CD14-positive monocyte (primary cell): ENCODE data around the gene ALDH4A1. TPM values are rescaled to one million over a fixed set of nuclear protein-coding genes. Genes with fewer than 3 reads are reported as not detected.

Experiments
- DNase-seq, 3 donors: peaks; one replicate each; pipeline ENCODE4 v3.0.0-alpha.2; 2011 to 2022
- H2AFZ ChIP-seq: 2 replicates; pipeline ENCODE4 v1.6.0; 2012; ENCODE audit warnings: mild to moderate bottlenecking, low read depth, low read length, inconsistent platforms; ENCODE audit not compliant: insufficient read depth, poor library complexity, severe bottlenecking
- H3K27ac ChIP-seq, 2 donors: 1 replicate in 1 of 2; 2 replicates in 1 of 2; pipeline ENCODE4 v1.5.1; 2012 to 2013; ENCODE audit warnings: low read length in 2 of 2, control low read depth in 1 of 2, inconsistent platforms in 1 of 2, low read depth in 1 of 2, mild to moderate bottlenecking in 1 of 2
- H3K27me3 ChIP-seq, 2 donors: one replicate each; pipeline versions ENCODE4 v1.6.0 to v1.6.1; 2011 to 2013; ENCODE audit warnings: low read length in 2 of 2; ENCODE audit not compliant: control insufficient read depth in 2 of 2, insufficient read depth in 2 of 2
- H3K36me3 ChIP-seq, 2 donors: replicated peaks in 1 of 2; 1 replicate in 1 of 2; 2 replicates in 1 of 2; pipeline versions ENCODE4 v1.5.1 to v1.6.1; 2012 to 2013; ENCODE audit warnings: low read length in 2 of 2, control low read depth in 1 of 2, inconsistent platforms in 1 of 2, mild to moderate bottlenecking in 1 of 2; ENCODE audit not compliant: insufficient read depth in 2 of 2, control insufficient read depth in 1 of 2
- H3K4me1 ChIP-seq, 2 donors: 1 replicate in 1 of 2; 2 replicates in 1 of 2; pipeline versions ENCODE4 v1.5.1 to v1.6.1; 2012 to 2013; ENCODE audit warnings: low read length in 2 of 2, control low read depth in 1 of 2, inconsistent platforms in 1 of 2, mild to moderate bottlenecking in 1 of 2, moderate library complexity in 1 of 2; ENCODE audit not compliant: insufficient read depth in 2 of 2, control insufficient read depth in 1 of 2
- H3K4me2 ChIP-seq: replicated peaks from 2 replicates; pipeline ENCODE3; 2012; ENCODE audit warnings: low read length, moderate library complexity, mild to moderate bottlenecking; ENCODE audit not compliant: poor library complexity, severe bottlenecking; ENCODE audit errors: extremely low read depth
- H3K4me3 ChIP-seq, 3 experiments: fragments of 200-600 bp in 1 of 3; sonication (generic) in 1 of 3; replicated peaks in 1 of 3; 1 replicate in 2 of 3; 2 replicates in 1 of 3; pipeline ENCODE4 v1.5.1; 2011 to 2013; ENCODE audit warnings: low read length in 3 of 3, mild to moderate bottlenecking in 3 of 3, control low read depth in 2 of 3, low read depth in 2 of 3, inconsistent platforms in 1 of 3, moderate library complexity in 1 of 3
- H3K79me2 ChIP-seq: 2 replicates; pipeline ENCODE4 v1.6.0; 2012; ENCODE audit warnings: mild to moderate bottlenecking, control low read depth, inconsistent platforms, low read length, moderate library complexity; ENCODE audit not compliant: insufficient read depth
- H3K9ac ChIP-seq: 2 replicates; pipeline ENCODE4 v1.6.0; 2017; ENCODE audit warnings: low read length, mild to moderate bottlenecking; ENCODE audit not compliant: insufficient read depth, poor library complexity, severe bottlenecking
- H3K9me3 ChIP-seq, 2 donors: replicated peaks in 1 of 2; 1 replicate in 1 of 2; 2 replicates in 1 of 2; pipeline versions ENCODE4 v1.5.1 to v1.6.1; 2012 to 2013; ENCODE audit warnings: low read length in 2 of 2, control low read depth in 1 of 2; ENCODE audit not compliant: control insufficient read depth in 1 of 2, insufficient read depth in 1 of 2
- H4K20me1 ChIP-seq: 2 replicates; pipeline ENCODE4 v1.6.0; 2012; ENCODE audit warnings: mild to moderate bottlenecking, low read length, control low read depth, moderate library complexity; ENCODE audit not compliant: insufficient read depth
- H3K27ac Mint-ChIP-seq, 7 donors: one replicate each; pipeline ENCODE4 v1.8.0; 2020; ENCODE audit warnings: mild to moderate bottlenecking in 7 of 7, mixed read lengths in 7 of 7, moderate library complexity in 6 of 7, inconsistent platforms in 2 of 7
- H3K27me3 Mint-ChIP-seq, 3 donors: one replicate each; pipeline ENCODE4 v1.8.0; 2021 to 2022; ENCODE audit warnings: low read depth in 3 of 3, mild to moderate bottlenecking in 3 of 3, mixed read lengths in 3 of 3, moderate library complexity in 3 of 3, inconsistent platforms in 1 of 3
- H3K36me3 Mint-ChIP-seq, 2 donors: one replicate each; pipeline ENCODE4 v1.8.0; 2020; ENCODE audit warnings: mixed read lengths in 2 of 2, inconsistent platforms in 1 of 2, mild to moderate bottlenecking in 1 of 2
- H3K4me1 Mint-ChIP-seq: one replicate; pipeline ENCODE4 v1.8.0; 2020; ENCODE audit warnings: mild to moderate bottlenecking, mixed read lengths
- H3K4me3 Mint-ChIP-seq, 2 donors: one replicate each; pipeline ENCODE4 v1.8.0; 2020; ENCODE audit warnings: mild to moderate bottlenecking in 2 of 2, mixed read lengths in 2 of 2, moderate library complexity in 1 of 2
- H3K9me3 Mint-ChIP-seq, 7 donors: one replicate each; pipeline ENCODE4 v1.8.0; 2020 to 2022; ENCODE audit warnings: mixed read lengths in 7 of 7, mild to moderate bottlenecking in 6 of 7, moderate library complexity in 6 of 7, inconsistent platforms in 2 of 7
- CTCF ChIP-seq: fragments of 200-600 bp; IDR thresholded peaks from one replicate; pipeline ENCODE4 v1.8.0; 2022; ENCODE audit warnings: antibody characterized with exemption, mild to moderate bottlenecking
- WGBS: methylation state at CpG from one replicate; pipeline ENCODE4 v1.1.5; 2013; ENCODE audit warnings: missing lambda C conversion rate; ENCODE audit not compliant: insufficient coverage; 5-methylcytosine and 5-hydroxymethylcytosine counted together
- intact Hi-C, 2 donors: fragments of 100-400 bp; cut with micrococcal nuclease; formaldehyde crosslinking; loops; one replicate each; pipeline versions ENCODE4 v1.15.0 to v1.15.1; 2023
- polyA plus RNA-seq, 3 donors: library from polyadenylated mRNA; depleted of rRNA in 1 of 3; unstranded in 2 of 3; stranded (reverse) in 1 of 3; fragments of 300-500 nt in 2 of 3; fragments of >200 nt in 1 of 3; fragmentation: Illumina TruSeq in 2 of 3; gene quantifications; 1 replicate in 2 of 3; 2 replicates in 1 of 3; pipeline ENCODE4 v1.2.3, GENCODE V29; 2012 to 2021

Gene ALDH4A1
- polyA plus RNA-seq, 3 donors: 4.8 to 7.8 (median 6.1) TPM

- H3K4me1 Mint-ChIP-seq: peaks cover 77% of the 10 kb centered on the region
- H3K4me3 ChIP-seq: no peak overlapping the region
- no peak for DNase-seq
- H3K79me2 ChIP-seq: peaks cover 62% of the 10 kb centered on the region
- peaks cover 51 to 66% of the 10 kb centered on the region in 2 donors for H3K4me1 ChIP-seq
- no peak overlapping the region for H3K9ac ChIP-seq
- H3K4me2 ChIP-seq: no peak overlapping the region
- H3K27me3 Mint-ChIP-seq: peaks cover 0 to 6% (median 2%) of the 10 kb centered on the region in 3 donors
- no peaks in the 10 kb centered on the region for H3K9me3 Mint-ChIP-seq
- 84% methylated on average over 9 of the region's 9 CpGs for WGBS
- intact Hi-C loops: no loop called here
- TF ChIP-seq CTCF: no peak
- no peaks in the 10 kb centered on the region for H3K9me3 ChIP-seq
- no peak overlapping the region for H2AFZ ChIP-seq
- H3K27ac ChIP-seq: no peak overlapping the region
- no peaks in the 10 kb centered on the region for H3K36me3 ChIP-seq
- peaks cover 60% of the 10 kb centered on the region for H4K20me1 ChIP-seq
- H3K4me3 Mint-ChIP-seq: no peak overlapping the region
- H3K27me3 ChIP-seq: peaks cover 0 to 5% of the 10 kb centered on the region in 2 donors
- H3K27ac Mint-ChIP-seq: peak overlapping the region in 4 of 7 donors; percentile 8 to 63 (median 18)
- H3K36me3 Mint-ChIP-seq: peaks cover 11 to 12% of the 10 kb centered on the region in 2 donors
Measured at GRCh38 chr1:18947570-18947969, 45.2 kb upstream of the ALDH4A1 start.

GRCh38 chr1:18946550-18947381 is 44.4 kb upstream of the ALDH4A1 start:
- Histone ChIP-seq H3K27ac (peak overlapping the region in 1 of 2 donors; percentile 14), H3K27me3 (peaks cover 0 to 5% of the 10 kb centered on the region in 2 donors)

More at GRCh38 chr1:18946550-18947381, 44.4 kb upstream of the ALDH4A1 start:
- peaks cover 60% of the 10 kb centered on the region for H3K79me2 ChIP-seq
- WGBS: 75% methylated on average over 14 of the region's 15 CpGs
- H4K20me1 ChIP-seq: peaks cover 68% of the 10 kb centered on the region
- H3K4me3 Mint-ChIP-seq: peak overlapping the region in 1 of 2 donors; percentile 36
- H3K9me3 Mint-ChIP-seq: no peaks in the 10 kb centered on the region
- peaks cover 8 to 10% of the 10 kb centered on the region in 2 donors for H3K36me3 Mint-ChIP-seq
- peaks cover 51 to 66% of the 10 kb centered on the region in 2 donors for H3K4me1 ChIP-seq
- H3K4me3 ChIP-seq: no peak overlapping the region
- peak overlapping the region; percentile 4 to 88 (median 68) for H3K27ac Mint-ChIP-seq
- H3K9me3 ChIP-seq: no peaks in the 10 kb centered on the region
- no peak overlapping the region for H3K9ac ChIP-seq
- no peak overlapping the region for H2AFZ ChIP-seq
- H3K4me1 Mint-ChIP-seq: peaks cover 77% of the 10 kb centered on the region
- peaks cover under 1 to 6% (median 2%) of the 10 kb centered on the region in 3 donors for H3K27me3 Mint-ChIP-seq
- H3K36me3 ChIP-seq: no peaks in the 10 kb centered on the region
- H3K4me2 ChIP-seq: no peak overlapping the region
- intact Hi-C loops: no loop called here
- no peak for TF ChIP-seq CTCF
- DNase-seq: peak in 1 of 3 donors; percentile 35
